GM23338 (cell line): Measurements from ENCODE around the gene SLC6A19. TPM values are rescaled to one million over a fixed set of nuclear protein-coding genes. Genes with fewer than 3 reads are reported as not detected.

Experiments
- ATAC-seq: fragments of 200-7000 bp; cut with Tn5 transposase; 3 replicates; pipeline ENCODE4 v1.9.1; 2020
- DNase-seq: peaks from one replicate; pipeline ENCODE4 v3.0.0-alpha.2; 2015; ENCODE audit warnings: low spot score
- H2AFZ ChIP-seq: fragments of 200-600 bp; sonication (generic); 2 replicates; pipeline ENCODE4 v1.8.0; 2016; ENCODE audit warnings: antibody characterized with exemption, mild to moderate bottlenecking, moderate library complexity
- H3F3A ChIP-seq: fragments of 200-600 bp; sonication (generic); replicated peaks from 2 replicates; pipeline ENCODE4 v1.8.0; 2017; ENCODE audit warnings: antibody characterized with exemption, mixed run types, low read depth
- H3K27ac ChIP-seq: fragments of 200-600 bp; sonication (generic); 2 replicates; pipeline ENCODE4 v1.6.1; 2016; ENCODE audit warnings: low read depth
- H3K27me3 ChIP-seq: fragments of 200-600 bp; sonication (generic); 2 replicates; pipeline ENCODE4 v1.8.0; 2016; ENCODE audit warnings: mild to moderate bottlenecking, mixed run types, moderate library complexity; ENCODE audit not compliant: insufficient read depth
- H3K36me3 ChIP-seq: fragments of 200-600 bp; sonication (generic); 2 replicates; pipeline ENCODE4 v1.8.0; 2016; ENCODE audit warnings: mild to moderate bottlenecking; ENCODE audit not compliant: insufficient read depth
- H3K4me1 ChIP-seq: fragments of 200-600 bp; sonication (generic); 2 replicates; pipeline ENCODE4 v1.8.0; 2016; ENCODE audit warnings: mild to moderate bottlenecking, moderate library complexity; ENCODE audit not compliant: insufficient read depth
- H3K4me2 ChIP-seq: fragments of 200-600 bp; sonication (generic); 2 replicates; pipeline ENCODE4 v1.7.1; 2017; ENCODE audit warnings: mixed run types
- H3K4me3 ChIP-seq: fragments of 200-600 bp; sonication (generic); 2 replicates; pipeline ENCODE4 v1.6.1; 2016; ENCODE audit warnings: mixed run types
- H3K79me2 ChIP-seq: fragments of 200-600 bp; sonication (generic); replicated peaks from 2 replicates; pipeline ENCODE4 v1.8.0; 2017; ENCODE audit warnings: mild to moderate bottlenecking; ENCODE audit not compliant: insufficient read depth
- H3K9me2 ChIP-seq: fragments of 200-600 bp; sonication (generic); 2 replicates; pipeline ENCODE4 v1.8.0; 2017; ENCODE audit not compliant: insufficient read depth
- H4K20me1 ChIP-seq: fragments of 200-600 bp; sonication (generic); replicated peaks from 2 replicates; pipeline ENCODE4 v1.8.0; 2017; ENCODE audit warnings: mild to moderate bottlenecking; ENCODE audit not compliant: insufficient read depth
- H3K27ac Mint-ChIP-seq: 2 replicates; pipeline ENCODE4 v1.8.0; 2020; ENCODE audit warnings: inconsistent platforms, mild to moderate bottlenecking, moderate library complexity, mixed read lengths
- H3K27me3 Mint-ChIP-seq: 3 replicates; pipeline ENCODE4 v1.8.0; 2022; ENCODE audit warnings: low read depth, mild to moderate bottlenecking, moderate library complexity, mixed read lengths, inconsistent platforms; ENCODE audit not compliant: insufficient read depth, poor library complexity
- H3K36me3 Mint-ChIP-seq: 3 replicates; pipeline ENCODE4 v1.8.0; 2021; ENCODE audit warnings: low read depth, mild to moderate bottlenecking, inconsistent platforms, moderate library complexity, mixed read lengths
- H3K4me1 Mint-ChIP-seq: 3 replicates; pipeline ENCODE4 v1.8.0; 2020; ENCODE audit warnings: mild to moderate bottlenecking, inconsistent platforms, mixed read lengths
- H3K4me3 Mint-ChIP-seq: 3 replicates; pipeline ENCODE4 v1.8.0; 2021; ENCODE audit warnings: moderate library complexity, mild to moderate bottlenecking, inconsistent platforms, mixed read lengths
- H3K9me3 Mint-ChIP-seq: 3 replicates; pipeline ENCODE4 v1.8.0; 2020; ENCODE audit warnings: moderate library complexity, mild to moderate bottlenecking, inconsistent platforms, mixed read lengths
- CTCF ChIP-seq, 2 experiments: fragments of 200-600 bp in 1 of 2; sonication (generic) in 1 of 2; conservative IDR thresholded peaks; 2 replicates each; pipeline versions ENCODE4 v1.5.1 to v1.6.1; 2016 to 2017; ENCODE audit warnings: antibody characterized with exemption in 2 of 2, low read depth in 2 of 2, mild to moderate bottlenecking in 2 of 2, moderate library complexity in 1 of 2
- EZH2 ChIP-seq: fragments of 200-600 bp; sonication (generic); IDR thresholded peaks from one replicate; pipeline ENCODE4 v1.8.0; 2017; ENCODE audit warnings: antibody characterized with exemption, mild to moderate bottlenecking, low read depth; ENCODE audit not compliant: unreplicated experiment
- JUNB ChIP-seq: IDR thresholded peaks from one replicate; pipeline ENCODE4 v1.6.1; 2016; ENCODE audit warnings: antibody characterized with exemption; ENCODE audit not compliant: unreplicated experiment
- REST ChIP-seq: IDR thresholded peaks from one replicate; pipeline ENCODE4 v1.6.1; 2018; ENCODE audit warnings: antibody characterized with exemption; ENCODE audit not compliant: unreplicated experiment
- ZNF114 ChIP-seq: fragments of 250-450 bp; sonication (Bioruptor Pico); IDR thresholded peaks from 2 replicates; pipeline ENCODE4 v1.5.0; 2020; ENCODE audit warnings: mild to moderate bottlenecking, moderate library complexity
- ZNF462 ChIP-seq: fragments of 250-450 bp; sonication (Bioruptor Pico); IDR thresholded peaks from 2 replicates; pipeline ENCODE4 v1.5.0; 2020; ENCODE audit warnings: mild to moderate bottlenecking, moderate library complexity
- polyA plus RNA-seq: library from polyadenylated mRNA; unstranded; fragments of >200 nt; fragmentation: Nextera tagmentation; extraction: Ambion mirVana; gene quantifications from 2 replicates; pipeline ENCODE4 v1.2.1, GENCODE V29; 2016
- total RNA-seq: library from RNA; depleted of rRNA; stranded (reverse); fragments of >200 nt; shearing (Covaris generic); gene quantifications from 2 replicates; pipeline ENCODE4 v1.2.3, GENCODE V29; 2014

Gene SLC6A19
- total and polyA plus RNA-seq, 2 experiments from 2014 or later, result not detected

- no peak for TF ChIP-seq ZNF462 (CRISPR knock-in tag)
- no peak for TF ChIP-seq REST
- no peak for TF ChIP-seq JUNB
- TF ChIP-seq EZH2, result no peak
Observed at GRCh38 chr5:1262381-1262780, 61.0 kb downstream of the SLC6A19 start (continued).

- no peaks in the 10 kb centered on the region for H3K9me2 ChIP-seq
- peaks cover 78% of the 10 kb centered on the region for H3K36me3 Mint-ChIP-seq
- no peaks in the 10 kb centered on the region for H3K4me1 ChIP-seq
- no peak overlapping the region for H2AFZ ChIP-seq
- H4K20me1 ChIP-seq, result no peaks in the 10 kb centered on the region
- peaks cover 9% of the 10 kb centered on the region for H3K27me3 Mint-ChIP-seq
- H3K4me3 ChIP-seq, result no peak overlapping the region
- H3K79me2 ChIP-seq, result no peaks in the 10 kb centered on the region
- no peak overlapping the region for H3K27ac Mint-ChIP-seq
- no peak overlapping the region for H3K27ac ChIP-seq
- H3K4me1 Mint-ChIP-seq, result no peaks in the 10 kb centered on the region
- H3K4me3 Mint-ChIP-seq, result no peak overlapping the region
- no peak overlapping the region for H3K4me2 ChIP-seq
- DNase-seq, result no peak
- H3K36me3 ChIP-seq, result peaks cover 29% of the 10 kb centered on the region
- no peaks in the 10 kb centered on the region for H3K27me3 ChIP-seq
- no peaks in the 10 kb centered on the region for H3F3A ChIP-seq
- H3K9me3 Mint-ChIP-seq, result peaks cover 20% of the 10 kb centered on the region; the same call in 2 of the 3 replicates
- peak; percentile 23; the same call in 2 of the 3 replicates for ATAC-seq
- TF ChIP-seq CTCF (conservative IDR thresholded peaks at IDR 0.05; ENCODE audit: low read depth in 2 of 2) (no peak), ZNF114 (CRISPR knock-in tag) (no peak)
Observed at GRCh38 chr5:1264211-1264610, 62.8 kb downstream of the SLC6A19 start.
